Ramos (cell line): ENCODE data around the gene KDM4E.
"Not testable (repeated sequence)": the region's sequence is repeated elsewhere in the genome, so short reads cannot be mapped to it uniquely, and the experiment has no call there.

Experiments
- in situ Hi-C: fragments of 300-500 bp; cut with MboI; formaldehyde crosslinking; loops from one replicate; pipeline ENCODE4 v1.14.3; 2022; ENCODE audit warnings: low sequenced_read_pairs; ENCODE audit not compliant: unreplicated experiment

Gene KDM4E

DNA sequence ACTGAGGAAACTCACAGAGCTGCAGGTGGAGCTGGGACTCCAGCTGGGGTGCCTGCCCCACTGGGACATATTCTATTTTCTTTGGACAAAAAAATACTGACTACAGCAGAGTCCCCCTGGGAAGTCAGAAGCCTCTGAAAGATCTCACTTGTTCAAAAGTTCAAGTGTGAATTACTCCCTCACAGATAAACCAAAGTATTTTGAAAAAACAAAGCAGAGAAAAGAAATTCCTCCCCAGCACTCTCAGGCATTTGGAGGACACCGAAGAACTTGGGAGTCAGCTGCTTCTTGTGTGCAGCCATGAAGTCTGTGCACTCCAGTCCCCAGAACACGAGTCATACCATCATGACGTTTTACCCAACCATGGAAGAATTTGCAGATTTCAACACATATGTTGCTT, 24.1 kb downstream of the KDM4E start, which contains the start of gene KDM4F:
TSS of gene KDM4F (plus strand) at position 301 of the 400 bp plus-strand sequence.
- in situ Hi-C loops = not testable (repeated sequence)

DNA sequence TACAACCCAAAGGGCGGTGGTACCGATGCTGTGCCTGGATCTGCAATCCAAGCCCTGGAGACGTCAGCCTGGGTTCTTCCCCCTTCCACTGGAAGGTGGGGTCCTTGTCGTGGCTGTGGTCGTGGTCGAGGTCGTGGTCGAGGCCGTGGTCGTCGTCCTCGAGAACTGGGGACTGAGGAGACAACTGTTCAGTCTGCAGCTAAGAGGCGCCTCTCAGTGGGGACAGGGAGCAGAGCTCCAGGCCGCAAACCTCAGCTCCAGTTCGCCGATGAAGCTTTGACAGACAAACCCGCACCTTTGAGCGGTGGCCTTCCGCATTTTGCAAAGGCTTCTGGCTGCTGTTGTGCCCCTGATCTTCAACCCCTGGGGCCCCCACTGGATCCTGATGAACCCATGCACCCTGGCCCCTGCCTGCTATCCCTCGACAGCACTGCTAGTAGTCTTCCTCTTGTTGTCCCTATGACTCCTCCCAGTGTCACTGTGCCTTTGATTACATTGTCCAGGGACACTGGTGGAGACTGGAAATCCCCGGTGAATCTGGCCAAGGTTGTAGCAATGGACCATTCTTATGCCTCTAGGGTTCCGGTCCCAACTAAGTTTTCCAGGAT, 25.6 kb downstream of the KDM4E start:
- in situ Hi-C loops = no loop called here

DNA sequence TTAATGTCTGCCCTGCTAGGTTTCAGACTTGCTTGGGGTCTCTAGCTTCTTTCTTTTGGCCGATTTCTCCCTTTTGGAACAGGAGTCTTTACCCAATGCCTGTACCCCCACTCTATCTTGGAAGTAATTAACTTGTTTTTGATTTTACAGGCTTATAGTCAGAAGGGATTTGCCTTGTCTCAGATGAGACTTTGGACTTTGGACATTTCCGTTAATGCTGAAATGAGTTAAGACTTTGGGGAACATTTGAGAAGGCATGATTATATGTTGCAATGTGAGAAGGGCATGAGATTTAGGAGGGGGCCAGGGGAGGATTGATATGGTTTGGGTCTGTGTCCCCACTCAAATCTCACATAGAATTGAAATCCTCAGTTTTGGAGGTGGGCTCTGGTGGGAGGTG, 29.3 kb downstream of the KDM4E start:
- in situ Hi-C loops = no loop called here

DNA sequence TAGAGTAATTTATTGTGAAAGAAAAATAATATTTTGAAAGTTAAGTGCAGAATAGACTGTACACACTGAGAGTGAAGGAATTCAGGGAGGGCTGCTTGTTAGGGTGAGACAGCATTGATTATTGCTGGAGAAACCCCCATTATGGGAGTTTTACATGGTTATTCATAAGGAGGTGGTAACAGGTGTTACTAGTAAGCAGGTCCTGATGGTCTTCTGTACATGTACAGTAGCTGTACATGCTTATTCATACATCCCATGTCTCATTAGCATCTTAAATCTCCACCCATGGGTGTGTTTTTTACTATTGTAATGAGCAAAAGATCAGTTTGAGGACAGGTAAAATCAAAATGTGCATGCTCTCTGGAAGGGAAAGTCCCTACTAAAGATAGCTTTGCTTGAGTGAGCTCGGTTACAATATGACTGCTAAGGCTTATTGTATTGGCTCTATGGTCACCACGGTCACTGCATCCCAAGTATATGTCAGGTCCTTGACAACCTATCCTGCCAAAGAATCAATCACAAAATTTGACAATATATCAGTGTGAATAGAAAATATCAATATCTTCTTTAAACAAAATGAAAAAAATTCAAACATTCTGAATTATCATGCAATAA, 30.3 kb downstream of the KDM4E start:
- in situ Hi-C loops = no loop called here

DNA sequence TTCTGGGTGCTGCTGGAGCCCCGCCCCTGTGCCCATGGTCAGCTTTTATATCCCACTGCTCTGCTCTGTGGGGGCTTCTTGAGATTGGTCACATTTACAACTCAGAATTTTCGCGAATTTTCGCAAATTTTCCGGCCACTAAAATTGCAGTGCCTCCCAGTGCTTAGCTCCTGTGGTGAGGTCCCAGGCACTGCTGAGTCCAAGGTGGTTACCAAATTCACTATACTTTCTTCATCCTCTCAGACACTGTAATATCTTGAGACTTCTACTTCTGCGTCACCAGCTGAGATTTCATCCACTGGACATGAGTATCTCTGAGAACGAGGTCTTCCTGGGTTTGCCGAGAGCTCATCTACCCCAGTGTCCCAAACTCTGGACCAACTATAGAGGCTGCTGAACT, 32.9 kb downstream of the KDM4E start:
- in situ Hi-C loops = no loop called here

DNA sequence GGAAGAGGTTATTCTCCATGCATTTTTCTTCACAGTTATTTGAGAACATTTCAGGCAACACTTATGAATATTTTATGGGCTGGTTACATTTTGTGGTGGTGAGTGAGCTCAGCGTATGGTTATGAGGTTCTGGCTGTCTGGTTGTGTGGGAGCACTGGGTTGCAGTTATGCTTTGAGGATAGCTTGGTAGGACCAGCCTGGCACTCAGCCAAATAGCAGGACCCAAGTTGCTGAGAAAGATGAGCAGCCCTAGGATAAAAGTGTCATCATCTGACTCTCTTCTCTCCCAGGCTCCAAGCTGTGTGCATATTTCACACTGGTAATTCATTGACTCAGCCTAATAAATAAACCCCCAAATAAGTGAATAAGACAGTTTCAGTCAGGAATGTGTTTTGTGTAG, 33.6 kb downstream of the KDM4E start:
- in situ Hi-C loops = no loop called here

DNA sequence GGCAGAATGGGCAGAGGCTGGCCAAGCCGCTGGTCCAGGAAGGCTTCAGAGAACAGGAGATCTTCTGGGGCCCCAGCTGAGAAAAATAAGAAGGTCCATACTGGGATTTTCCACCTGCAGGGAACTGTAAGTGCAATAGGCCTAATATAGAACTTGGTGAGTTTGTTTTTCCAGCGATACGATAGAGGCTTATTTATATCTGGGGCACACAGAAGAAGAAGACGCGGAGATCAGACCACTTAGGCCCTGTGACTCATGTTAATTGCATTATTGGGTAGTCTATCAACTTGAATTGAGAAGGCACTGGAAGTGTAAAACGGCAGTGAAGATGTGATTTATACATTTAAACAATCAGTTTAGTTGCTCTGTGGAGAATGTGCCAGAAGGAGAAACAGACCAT, 34.0 kb downstream of the KDM4E start:
- in situ Hi-C loops = no loop called here

DNA sequence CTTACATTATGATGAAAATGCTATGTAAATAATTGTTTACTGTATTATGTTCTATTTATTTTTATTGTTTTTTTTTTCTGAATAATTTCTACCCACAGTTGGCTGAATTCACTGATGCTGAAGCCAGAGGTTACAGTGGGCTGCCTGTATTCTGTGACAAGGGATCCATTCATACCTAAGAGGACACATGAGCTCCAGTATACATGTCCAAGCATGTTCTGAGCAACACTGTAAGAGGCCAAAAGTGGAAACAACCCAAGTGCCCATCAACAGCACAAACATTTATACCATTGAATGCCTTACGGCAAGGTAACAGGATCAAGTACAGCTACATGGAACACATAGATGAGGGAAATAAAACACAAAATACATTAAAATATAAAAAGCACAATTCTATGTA, 40.3 kb downstream of the KDM4E start:
- in situ Hi-C loops = no loop called here

DNA sequence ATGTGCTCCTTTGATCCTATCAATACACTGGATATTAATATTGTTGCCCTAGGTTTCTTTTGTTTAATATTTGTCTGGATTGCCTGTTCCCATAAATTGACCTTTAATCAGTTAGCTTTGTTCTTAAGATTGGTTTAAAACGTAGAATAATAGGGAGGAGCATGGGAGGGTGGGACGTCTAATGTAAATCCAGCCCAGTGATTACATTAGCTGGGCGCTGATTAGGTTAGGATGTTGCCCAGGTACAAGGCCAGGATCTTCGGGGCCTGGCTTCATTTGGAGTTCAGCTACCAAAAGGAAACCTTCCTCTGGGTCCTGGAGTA, 41.6 kb downstream of the KDM4E start, which contains the start of gene SRSF8:
TSS of gene SRSF8 (plus strand) at position 204 of the 323 bp plus-strand sequence. CDS start 308 bp downstream, outside the sequence.
- in situ Hi-C loops = no loop called here

DNA sequence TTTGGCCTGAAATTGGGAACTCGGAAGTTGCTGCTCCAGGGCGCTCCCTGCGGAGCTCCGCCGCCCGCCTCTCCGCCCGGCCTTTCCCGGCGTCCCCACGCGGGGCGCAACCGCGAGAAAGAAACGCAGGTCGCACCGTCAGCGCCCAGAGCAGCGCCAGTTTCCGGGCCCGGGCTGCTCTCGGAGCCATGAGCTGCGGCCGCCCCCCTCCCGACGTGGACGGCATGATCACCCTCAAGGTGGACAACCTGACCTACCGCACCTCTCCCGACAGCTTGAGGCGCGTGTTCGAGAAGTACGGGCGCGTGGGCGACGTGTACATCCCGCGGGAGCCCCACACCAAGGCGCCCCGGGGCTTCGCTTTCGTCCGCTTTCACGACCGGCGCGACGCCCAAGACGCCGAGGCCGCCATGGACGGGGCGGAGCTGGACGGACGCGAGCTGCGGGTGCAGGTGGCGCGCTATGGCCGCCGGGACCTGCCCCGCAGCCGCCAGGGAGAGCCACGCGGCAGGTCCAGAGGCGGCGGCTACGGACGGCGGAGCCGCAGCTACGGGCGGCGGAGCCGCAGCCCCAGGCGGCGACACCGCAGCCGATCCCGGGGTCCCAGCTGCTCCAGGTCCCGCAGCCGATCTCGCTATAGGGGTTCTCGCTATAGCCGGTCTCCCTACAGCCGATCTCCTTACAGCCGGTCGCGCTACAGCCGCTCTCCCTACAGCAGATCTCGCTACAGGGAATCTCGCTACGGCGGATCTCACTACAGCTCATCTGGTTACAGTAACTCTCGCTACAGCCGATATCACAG, 42.2 kb downstream of the KDM4E start:
- in situ Hi-C loops = no loop called here

DNA sequence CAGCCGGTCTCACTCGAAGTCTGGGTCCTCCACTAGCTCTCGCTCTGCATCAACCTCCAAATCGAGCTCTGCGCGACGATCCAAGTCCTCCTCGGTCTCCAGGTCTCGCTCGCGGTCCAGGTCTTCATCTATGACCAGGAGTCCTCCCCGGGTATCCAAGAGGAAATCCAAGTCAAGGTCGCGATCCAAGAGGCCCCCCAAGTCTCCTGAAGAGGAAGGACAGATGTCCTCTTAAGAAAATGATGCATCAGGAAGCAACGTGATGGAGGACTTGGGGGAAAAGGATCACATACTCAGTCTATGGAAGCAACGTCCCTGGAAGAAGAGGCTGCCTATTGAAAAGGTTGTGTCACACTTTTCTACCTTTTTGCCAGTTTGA, 42.8 kb downstream of the KDM4E start:
- in situ Hi-C loops = no loop called here

DNA sequence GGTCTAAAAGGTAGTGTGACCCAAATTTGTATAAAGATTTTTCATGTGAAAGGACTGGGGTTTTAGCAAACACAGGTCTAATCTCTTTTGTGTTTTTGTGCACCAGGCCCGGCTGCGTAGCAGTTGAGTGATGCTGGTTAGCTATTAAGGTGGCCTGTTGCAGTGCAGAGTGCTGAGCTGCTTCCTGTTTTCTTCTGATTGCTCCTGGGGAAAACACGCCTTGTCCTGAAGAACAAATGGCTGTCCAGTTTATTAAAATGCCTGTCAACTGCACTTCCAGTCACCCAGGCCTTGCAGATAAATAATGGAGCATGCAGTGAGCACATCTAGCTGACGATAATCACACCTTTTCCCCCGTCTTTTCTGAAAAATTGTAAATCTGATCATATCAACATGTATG, 43.5 kb downstream of the KDM4E start:
- in situ Hi-C loops = no loop called here

DNA sequence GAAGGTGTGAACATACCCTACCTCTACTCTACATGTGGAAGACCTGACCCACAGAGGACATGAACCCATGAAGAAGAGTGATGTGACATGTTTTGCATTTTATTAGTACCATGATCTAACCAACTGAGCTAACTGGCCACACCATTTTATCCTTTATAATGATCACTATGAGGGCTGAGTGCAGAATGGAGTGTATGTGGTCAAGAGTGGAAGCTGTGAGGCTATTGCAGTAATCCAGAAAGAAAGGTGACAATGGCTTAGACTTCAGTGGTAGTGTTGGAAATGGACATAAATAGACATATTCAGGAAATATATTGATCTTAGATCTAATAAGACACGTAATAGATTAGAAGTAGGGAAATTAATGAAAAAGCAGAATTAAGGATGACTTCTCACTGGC, 45.4 kb downstream of the KDM4E start:
- in situ Hi-C loops = no loop called here

DNA sequence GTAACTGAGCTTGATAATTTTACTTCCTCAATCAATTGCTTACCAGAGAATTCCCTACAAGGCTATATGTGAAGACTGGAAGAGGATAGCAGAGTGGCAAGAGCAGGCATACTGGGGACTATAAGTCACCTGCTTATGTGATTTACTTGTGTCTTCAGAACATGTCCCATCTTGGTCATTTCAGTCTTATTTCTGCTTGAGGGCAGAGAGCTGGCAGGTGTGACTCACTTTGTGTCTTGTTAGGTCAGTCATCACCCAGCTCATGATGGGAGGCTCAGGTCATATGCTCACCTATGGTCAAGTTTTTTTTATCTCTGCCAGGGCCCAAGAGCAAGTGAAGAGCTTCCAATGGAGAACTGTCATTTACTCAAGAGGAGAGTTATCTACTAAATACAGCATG, 47.9 kb downstream of the KDM4E start:
- in situ Hi-C loops = no loop called here

DNA sequence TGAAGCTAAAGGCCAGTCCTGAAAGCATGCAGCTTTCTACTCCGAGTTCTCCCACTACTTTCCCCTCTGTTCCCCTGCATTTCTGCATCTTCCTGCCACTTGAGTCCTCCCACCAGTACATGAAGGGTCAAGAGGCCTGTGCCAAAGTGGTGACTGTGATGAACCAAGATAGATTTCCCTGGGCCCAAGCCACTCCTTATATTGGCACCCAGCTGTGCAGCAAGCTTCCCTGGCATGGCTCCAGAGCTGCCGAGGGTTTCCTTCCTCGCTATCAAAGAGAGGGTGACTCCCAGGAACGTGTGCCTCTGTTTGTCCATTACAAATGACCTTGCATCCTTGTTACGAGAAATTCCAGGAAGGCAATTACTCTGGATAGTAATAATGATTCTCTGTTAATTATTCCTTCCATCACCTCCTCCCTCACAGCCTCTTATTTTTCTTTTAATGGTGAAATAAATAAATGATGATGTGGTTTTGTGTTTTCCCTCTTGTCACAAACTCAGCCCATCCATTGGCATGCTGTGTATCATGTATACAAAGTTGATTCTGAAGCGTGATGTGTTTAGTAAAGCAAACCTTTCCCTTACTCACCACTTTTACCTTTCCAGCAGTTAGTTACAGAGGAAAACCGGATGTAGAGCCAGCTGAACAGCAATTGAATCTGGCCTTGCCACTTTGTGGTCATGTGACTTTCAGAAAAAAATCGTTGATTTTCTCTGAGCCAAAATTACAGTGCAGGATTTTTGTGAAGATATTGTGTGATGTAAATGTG, 49.9 kb downstream of the KDM4E start:
- in situ Hi-C loops = no loop called here

DNA sequence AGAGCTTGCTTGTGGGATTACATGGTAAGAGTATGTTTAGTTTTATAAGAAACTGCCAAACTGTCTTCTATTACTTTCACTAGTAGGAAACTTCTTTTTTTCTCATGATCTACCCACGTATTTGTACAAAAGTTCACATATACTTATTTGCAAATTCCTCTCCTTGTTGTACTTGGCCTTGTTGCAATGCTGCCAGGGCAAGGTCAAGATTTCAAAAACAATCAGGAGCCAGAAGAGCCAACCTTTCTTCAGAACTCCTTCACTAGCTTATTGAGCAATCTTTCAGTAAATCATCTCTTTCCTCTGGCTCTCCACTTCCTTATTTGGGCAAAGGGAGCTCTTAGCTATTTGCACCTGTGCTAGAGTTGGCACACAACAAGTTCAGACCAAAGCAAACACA, 51.4 kb downstream of the KDM4E start:
- in situ Hi-C loops = no loop called here

DNA sequence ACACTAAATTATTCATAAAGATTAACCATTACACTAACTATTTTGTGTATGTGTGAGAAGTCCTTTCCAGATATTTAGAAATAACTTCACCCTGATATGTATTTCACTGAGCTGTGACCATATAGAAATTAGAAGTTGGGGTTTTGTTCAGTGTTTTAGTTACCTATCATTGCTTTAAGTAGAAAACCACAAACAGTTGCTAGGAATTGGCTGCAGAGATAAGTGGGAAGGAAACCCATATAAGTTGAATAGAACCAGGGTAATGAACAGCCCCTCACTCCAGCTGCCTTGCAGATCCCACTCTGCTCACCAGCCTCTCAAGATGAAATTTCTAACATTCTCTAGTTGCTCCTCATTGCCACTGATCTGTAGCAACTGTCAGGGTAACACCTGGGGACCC, 51.9 kb downstream of the KDM4E start:
- in situ Hi-C loops = no loop called here
